ENCODE data around the gene FAM32A. TPM values are rescaled to one million over a fixed set of nuclear protein-coding genes. Genes with fewer than 3 reads are reported as not detected.
A peak's percentile ranks its signal among the peaks of the same experiment; 100 is the strongest.

FAM32A gene
- total and polyA plus RNA-seq, 10 of the 15 experiments (the other 5 are each of a cell fraction or from before 2014, with no cell fraction given) = 33.3 to 116 (median 71.9) TPM

DNA sequence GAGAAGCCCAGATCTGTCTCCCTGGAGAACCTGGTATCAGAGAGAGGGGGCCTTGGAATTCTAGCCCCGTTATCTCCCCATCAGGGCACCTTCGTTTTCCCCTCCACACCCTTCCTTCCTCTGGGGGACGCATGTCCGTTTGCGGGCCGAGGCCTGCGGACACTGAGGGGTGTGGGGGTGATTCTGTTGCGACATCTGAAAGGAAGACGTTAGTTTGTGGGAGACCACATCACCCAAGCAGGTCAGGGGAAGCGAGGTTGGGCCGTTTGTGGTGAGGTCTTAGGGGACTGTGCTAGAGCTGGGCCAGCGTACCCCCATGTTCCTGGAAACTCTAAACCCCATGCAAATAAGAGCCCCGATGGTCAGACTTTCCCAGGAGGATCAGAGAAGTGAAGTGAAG is 45.5 kb upstream of the FAM32A start (continued):
- TF ChIP-seq NKRF (conservative IDR thresholded peaks at IDR 0.05) (no peak), MEF2B (IDR thresholded peaks at IDR 0.05; ENCODE audit: partially characterized antibody, poor library complexity, severe bottlenecking) (peak; percentile 57), EZH2 (IDR thresholded peaks at IDR 0.05; ENCODE audit: borderline replicate concordance, control insufficient read depth, low read depth, low read length) (no peak), YBX1 (IDR thresholded peaks at IDR 0.05) (no peak), HDAC2 (IDR thresholded peaks at IDR 0.05) (no peak), STAT3 (IDR thresholded peaks at IDR 0.05; ENCODE audit: low read depth, low read length) (0 out of 2 replicates have a peak, but pooled peaks have one; percentile 16), SP1 (IDR thresholded peaks at IDR 0.05; ENCODE audit: low read depth, low read length) (peak; percentile 63), SUPT20H (IDR thresholded peaks at IDR 0.05; ENCODE audit: borderline replicate concordance, control insufficient read depth, low read depth, low read length) (no peak), WRNIP1 (IDR thresholded peaks at IDR 0.05; ENCODE audit: borderline replicate concordance, low read depth, low read length) (no peak), POLR2AphosphoS2 (IDR thresholded peaks at IDR 0.05; ENCODE audit: low read depth, low read length) (no peak), ATF7 (IDR thresholded peaks at IDR 0.05; ENCODE audit: low read depth) (peak; percentile 45), MYB (IDR thresholded peaks at IDR 0.05; ENCODE audit: borderline replicate concordance, low read depth, low read length) (peak; percentile 92), RB1 (IDR thresholded peaks at IDR 0.05; ENCODE audit: borderline replicate concordance) (no peak), CHD4 (IDR thresholded peaks at IDR 0.05) (no peak), RCOR1 (conservative IDR thresholded peaks at IDR 0.05; ENCODE audit: low read depth, low read length) (no peak), JUNB (IDR thresholded peaks at IDR 0.05) (no peak), RFX5 (IDR thresholded peaks at IDR 0.05; ENCODE audit: low read depth, low read length) (no peak), FOXK2 (IDR thresholded peaks at IDR 0.05) (no peak), TARDBP (IDR thresholded peaks at IDR 0.05; ENCODE audit: borderline replicate concordance) (no peak)
- TF ChIP-seq, protein P1, sequence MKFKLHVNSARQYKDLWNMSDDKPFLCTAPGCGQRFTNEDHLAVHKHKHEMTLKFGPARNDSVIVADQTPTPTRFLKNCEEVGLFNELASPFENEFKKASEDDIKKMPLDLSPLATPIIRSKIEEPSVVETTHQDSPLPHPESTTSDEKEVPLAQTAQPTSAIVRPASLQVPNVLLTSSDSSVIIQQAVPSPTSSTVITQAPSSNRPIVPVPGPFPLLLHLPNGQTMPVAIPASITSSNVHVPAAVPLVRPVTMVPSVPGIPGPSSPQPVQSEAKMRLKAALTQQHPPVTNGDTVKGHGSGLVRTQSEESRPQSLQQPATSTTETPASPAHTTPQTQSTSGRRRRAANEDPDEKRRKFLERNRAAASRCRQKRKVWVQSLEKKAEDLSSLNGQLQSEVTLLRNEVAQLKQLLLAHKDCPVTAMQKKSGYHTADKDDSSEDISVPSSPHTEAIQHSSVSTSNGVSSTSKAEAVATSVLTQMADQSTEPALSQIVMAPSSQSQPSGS (IDR thresholded peaks at IDR 0.05; ENCODE audit: low read length) = no peak; the same call in 1 of the 2 replicates
- TF ChIP-seq, protein P2, sequence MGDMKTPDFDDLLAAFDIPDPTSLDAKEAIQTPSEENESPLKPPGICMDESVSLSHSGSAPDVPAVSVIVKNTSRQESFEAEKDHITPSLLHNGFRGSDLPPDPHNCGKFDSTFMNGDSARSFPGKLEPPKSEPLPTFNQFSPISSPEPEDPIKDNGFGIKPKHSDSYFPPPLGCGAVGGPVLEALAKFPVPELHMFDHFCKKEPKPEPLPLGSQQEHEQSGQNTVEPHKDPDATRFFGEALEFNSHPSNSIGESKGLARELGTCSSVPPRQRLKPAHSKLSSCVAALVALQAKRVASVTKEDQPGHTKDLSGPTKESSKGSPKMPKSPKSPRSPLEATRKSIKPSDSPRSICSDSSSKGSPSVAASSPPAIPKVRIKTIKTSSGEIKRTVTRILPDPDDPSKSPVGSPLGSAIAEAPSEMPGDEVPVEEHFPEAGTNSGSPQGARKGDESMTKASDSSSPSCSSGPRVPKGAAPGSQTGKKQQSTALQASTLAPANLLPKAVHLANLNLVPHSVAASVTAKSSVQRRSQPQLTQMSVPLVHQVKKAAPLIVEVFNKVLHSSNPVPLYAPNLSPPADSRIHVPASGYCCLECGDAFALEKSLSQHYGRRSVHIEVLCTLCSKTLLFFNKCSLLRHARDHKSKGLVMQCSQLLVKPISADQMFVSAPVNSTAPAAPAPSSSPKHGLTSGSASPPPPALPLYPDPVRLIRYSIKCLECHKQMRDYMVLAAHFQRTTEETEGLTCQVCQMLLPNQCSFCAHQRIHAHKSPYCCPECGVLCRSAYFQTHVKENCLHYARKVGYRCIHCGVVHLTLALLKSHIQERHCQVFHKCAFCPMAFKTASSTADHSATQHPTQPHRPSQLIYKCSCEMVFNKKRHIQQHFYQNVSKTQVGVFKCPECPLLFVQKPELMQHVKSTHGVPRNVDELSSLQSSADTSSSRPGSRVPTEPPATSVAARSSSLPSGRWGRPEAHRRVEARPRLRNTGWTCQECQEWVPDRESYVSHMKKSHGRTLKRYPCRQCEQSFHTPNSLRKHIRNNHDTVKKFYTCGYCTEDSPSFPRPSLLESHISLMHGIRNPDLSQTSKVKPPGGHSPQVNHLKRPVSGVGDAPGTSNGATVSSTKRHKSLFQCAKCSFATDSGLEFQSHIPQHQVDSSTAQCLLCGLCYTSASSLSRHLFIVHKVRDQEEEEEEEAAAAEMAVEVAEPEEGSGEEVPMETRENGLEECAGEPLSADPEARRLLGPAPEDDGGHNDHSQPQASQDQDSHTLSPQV (IDR thresholded peaks at IDR 0.05) = no peak
- TF ChIP-seq, protein P3, sequence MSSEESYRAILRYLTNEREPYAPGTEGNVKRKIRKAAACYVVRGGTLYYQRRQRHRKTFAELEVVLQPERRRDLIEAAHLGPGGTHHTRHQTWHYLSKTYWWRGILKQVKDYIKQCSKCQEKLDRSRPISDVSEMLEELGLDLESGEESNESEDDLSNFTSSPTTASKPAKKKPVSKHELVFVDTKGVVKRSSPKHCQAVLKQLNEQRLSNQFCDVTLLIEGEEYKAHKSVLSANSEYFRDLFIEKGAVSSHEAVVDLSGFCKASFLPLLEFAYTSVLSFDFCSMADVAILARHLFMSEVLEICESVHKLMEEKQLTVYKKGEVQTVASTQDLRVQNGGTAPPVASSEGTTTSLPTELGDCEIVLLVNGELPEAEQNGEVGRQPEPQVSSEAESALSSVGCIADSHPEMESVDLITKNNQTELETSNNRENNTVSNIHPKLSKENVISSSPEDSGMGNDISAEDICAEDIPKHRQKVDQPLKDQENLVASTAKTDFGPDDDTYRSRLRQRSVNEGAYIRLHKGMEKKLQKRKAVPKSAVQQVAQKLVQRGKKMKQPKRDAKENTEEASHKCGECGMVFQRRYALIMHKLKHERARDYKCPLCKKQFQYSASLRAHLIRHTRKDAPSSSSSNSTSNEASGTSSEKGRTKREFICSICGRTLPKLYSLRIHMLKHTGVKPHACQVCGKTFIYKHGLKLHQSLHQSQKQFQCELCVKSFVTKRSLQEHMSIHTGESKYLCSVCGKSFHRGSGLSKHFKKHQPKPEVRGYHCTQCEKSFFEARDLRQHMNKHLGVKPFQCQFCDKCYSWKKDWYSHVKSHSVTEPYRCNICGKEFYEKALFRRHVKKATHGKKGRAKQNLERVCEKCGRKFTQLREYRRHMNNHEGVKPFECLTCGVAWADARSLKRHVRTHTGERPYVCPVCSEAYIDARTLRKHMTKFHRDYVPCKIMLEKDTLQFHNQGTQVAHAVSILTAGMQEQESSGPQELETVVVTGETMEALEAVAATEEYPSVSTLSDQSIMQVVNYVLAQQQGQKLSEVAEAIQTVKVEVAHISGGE (CRISPR knock-in tag; IDR thresholded peaks at IDR 0.05) = no peak
